K562 (cell line): ENCODE measurements around the gene IL17RA. TPM values are rescaled to one million over a fixed set of nuclear protein-coding genes. Genes with fewer than 3 reads are reported as not detected.

Source experiments
- BCLAF1 ChIP-seq, 2 experiments: fragments of 450-650 bp in 1 of 2; IDR thresholded peaks; 2 replicates each; pipeline ENCODE4 v1.6.1; 2011 to 2017; ENCODE audit warnings: low read depth in 2 of 2, antibody characterized with exemption in 1 of 2, borderline replicate concordance in 1 of 2, low read length in 1 of 2, mild to moderate bottlenecking in 1 of 2, mixed read lengths in 1 of 2; ENCODE audit not compliant: control insufficient read depth in 1 of 2
- CEBPB ChIP-seq: fragments of 450-650 bp; IDR thresholded peaks from 2 replicates; pipeline ENCODE4 v1.6.1; 2016; ENCODE audit warnings: missing genetic modification characterization, missing compliant biosample characterization
- ELF4 ChIP-seq: fragments of 450-650 bp; formaldehyde crosslinking; IDR thresholded peaks from 2 replicates; pipeline ENCODE4 v1.4.0; 2022; ENCODE audit warnings: missing genetic modification characterization
- ETV1 ChIP-seq: fragments of 450-650 bp; conservative IDR thresholded peaks from 2 replicates; pipeline ENCODE4 v1.6.1; 2016; ENCODE audit warnings: missing genetic modification characterization, control low read depth, low read depth, missing compliant biosample characterization
- ETV5 ChIP-seq: sonication (generic); formaldehyde crosslinking; IDR thresholded peaks from 2 replicates; pipeline ENCODE4 v1.4.0; 2020; ENCODE audit warnings: low read depth, mild to moderate bottlenecking, missing genetic modification reagents
- HMGXB4 ChIP-seq: sonication (generic); formaldehyde crosslinking; IDR thresholded peaks from 2 replicates; pipeline ENCODE4 v1.8.1; 2023; ENCODE audit warnings: mild to moderate bottlenecking, missing genetic modification reagents
- PHF21A ChIP-seq: fragments of 450-650 bp; IDR thresholded peaks from 2 replicates; pipeline ENCODE4 v1.6.1; 2017; ENCODE audit warnings: low read depth, borderline replicate concordance
- RBM39 ChIP-seq: fragments of 200-400 bp; formaldehyde crosslinking; optimal IDR thresholded peaks from 2 replicates; pipeline ENCODE3; 2018; ENCODE audit warnings: low read depth, low read length
- SP2 ChIP-seq: IDR thresholded peaks from 2 replicates; pipeline ENCODE4 v1.6.1; 2011; ENCODE audit warnings: mild to moderate bottlenecking, low read depth, low read length, moderate library complexity; ENCODE audit not compliant: poor library complexity, severe bottlenecking; ENCODE audit errors: extremely low read depth
- ZNF280A ChIP-seq: fragments of 450-650 bp; IDR thresholded peaks from 2 replicates; pipeline ENCODE4 v1.6.1; 2018; ENCODE audit warnings: mild to moderate bottlenecking, low read depth; ENCODE audit not compliant: partially characterized antibody
- ZNF764 ChIP-seq: fragments of 250-450 bp; sonication (Bioruptor Pico); IDR thresholded peaks from 2 replicates; pipeline ENCODE4 v1.4.0; 2020; ENCODE audit warnings: low read depth, mild to moderate bottlenecking, moderate library complexity
- polyA plus RNA-seq, 8 experiments: library from polyadenylated mRNA; depleted of rRNA in 4 of 8; stranded (reverse) in 5 of 8; unstranded in 3 of 8; fragments of >200 nt; fragmentation: Nextera tagmentation in 2 of 8; fragmentation: Illumina TruSeq in 1 of 8; extraction: Ambion mirVana in 2 of 8; extraction: Trizol in 1 of 8; gene quantifications; 2 replicates each; pipeline versions ENCODE4 v1.2.1 to v1.2.3, GENCODE V29; 2011 to 2014; ENCODE audit warnings: inconsistent platforms in 1 of 8, missing spikeins in 1 of 8
- total RNA-seq, 7 experiments: library from RNA; depleted of rRNA in 6 of 7; stranded (reverse); fragments of >200 nt in 6 of 7; fragmentation: Illumina TruSeq in 2 of 7; extraction: Trizol in 2 of 7; gene quantifications; 2 replicates each; pipeline versions ENCODE4 v1.2.1 to v1.2.3, GENCODE V29; 2011 to 2021; ENCODE audit warnings: low replicate concordance in 1 of 7
- TF ChIP-seq, protein P1 (sequence below): sonication (generic); formaldehyde crosslinking; IDR thresholded peaks from 2 replicates; pipeline ENCODE4 v1.8.1; 2023; ENCODE audit warnings: mild to moderate bottlenecking, missing genetic modification reagents, moderate library complexity
- TF ChIP-seq, protein P2 (sequence below): sonication (generic); formaldehyde crosslinking; IDR thresholded peaks from 2 replicates; pipeline ENCODE4 v1.8.0; 2023; ENCODE audit warnings: mild to moderate bottlenecking, missing genetic modification reagents
- TF ChIP-seq, protein P3 (sequence below): sonication (generic); formaldehyde crosslinking; IDR thresholded peaks from 2 replicates; pipeline ENCODE4 v1.8.0; 2022; ENCODE audit warnings: mild to moderate bottlenecking, missing genetic modification reagents

Gene IL17RA
- total and polyA plus RNA-seq, 9 of the 15 experiments (the other 6 are each of a cell fraction or from before 2014, with no cell fraction given) = 0.17 to 11.8 (median 3.7) TPM

- TF ChIP-seq ZNF764 (CRISPR knock-in tag) = no peak
- TF ChIP-seq HMGXB4 = no peak
- TF ChIP-seq CEBPB (tag) = peak; percentile 87
- TF ChIP-seq ZNF280A = no peak
- TF ChIP-seq RBM39 = no peak
- TF ChIP-seq BCLAF1 (IDR thresholded peaks at IDR 0.05; ENCODE audit: borderline replicate concordance in 1 of 2, control insufficient read depth in 1 of 2, low read depth in 2 of 2, low read length in 1 of 2) = no peak
- TF ChIP-seq, protein P1, sequence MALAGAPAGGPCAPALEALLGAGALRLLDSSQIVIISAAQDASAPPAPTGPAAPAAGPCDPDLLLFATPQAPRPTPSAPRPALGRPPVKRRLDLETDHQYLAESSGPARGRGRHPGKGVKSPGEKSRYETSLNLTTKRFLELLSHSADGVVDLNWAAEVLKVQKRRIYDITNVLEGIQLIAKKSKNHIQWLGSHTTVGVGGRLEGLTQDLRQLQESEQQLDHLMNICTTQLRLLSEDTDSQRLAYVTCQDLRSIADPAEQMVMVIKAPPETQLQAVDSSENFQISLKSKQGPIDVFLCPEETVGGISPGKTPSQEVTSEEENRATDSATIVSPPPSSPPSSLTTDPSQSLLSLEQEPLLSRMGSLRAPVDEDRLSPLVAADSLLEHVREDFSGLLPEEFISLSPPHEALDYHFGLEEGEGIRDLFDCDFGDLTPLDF (CRISPR knock-in tag) = no peak
- TF ChIP-seq, protein P2, sequence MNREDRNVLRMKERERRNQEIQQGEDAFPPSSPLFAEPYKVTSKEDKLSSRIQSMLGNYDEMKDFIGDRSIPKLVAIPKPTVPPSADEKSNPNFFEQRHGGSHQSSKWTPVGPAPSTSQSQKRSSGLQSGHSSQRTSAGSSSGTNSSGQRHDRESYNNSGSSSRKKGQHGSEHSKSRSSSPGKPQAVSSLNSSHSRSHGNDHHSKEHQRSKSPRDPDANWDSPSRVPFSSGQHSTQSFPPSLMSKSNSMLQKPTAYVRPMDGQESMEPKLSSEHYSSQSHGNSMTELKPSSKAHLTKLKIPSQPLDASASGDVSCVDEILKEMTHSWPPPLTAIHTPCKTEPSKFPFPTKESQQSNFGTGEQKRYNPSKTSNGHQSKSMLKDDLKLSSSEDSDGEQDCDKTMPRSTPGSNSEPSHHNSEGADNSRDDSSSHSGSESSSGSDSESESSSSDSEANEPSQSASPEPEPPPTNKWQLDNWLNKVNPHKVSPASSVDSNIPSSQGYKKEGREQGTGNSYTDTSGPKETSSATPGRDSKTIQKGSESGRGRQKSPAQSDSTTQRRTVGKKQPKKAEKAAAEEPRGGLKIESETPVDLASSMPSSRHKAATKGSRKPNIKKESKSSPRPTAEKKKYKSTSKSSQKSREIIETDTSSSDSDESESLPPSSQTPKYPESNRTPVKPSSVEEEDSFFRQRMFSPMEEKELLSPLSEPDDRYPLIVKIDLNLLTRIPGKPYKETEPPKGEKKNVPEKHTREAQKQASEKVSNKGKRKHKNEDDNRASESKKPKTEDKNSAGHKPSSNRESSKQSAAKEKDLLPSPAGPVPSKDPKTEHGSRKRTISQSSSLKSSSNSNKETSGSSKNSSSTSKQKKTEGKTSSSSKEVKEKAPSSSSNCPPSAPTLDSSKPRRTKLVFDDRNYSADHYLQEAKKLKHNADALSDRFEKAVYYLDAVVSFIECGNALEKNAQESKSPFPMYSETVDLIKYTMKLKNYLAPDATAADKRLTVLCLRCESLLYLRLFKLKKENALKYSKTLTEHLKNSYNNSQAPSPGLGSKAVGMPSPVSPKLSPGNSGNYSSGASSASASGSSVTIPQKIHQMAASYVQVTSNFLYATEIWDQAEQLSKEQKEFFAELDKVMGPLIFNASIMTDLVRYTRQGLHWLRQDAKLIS (CRISPR knock-in tag) = no peak
- TF ChIP-seq ELF4 (CRISPR knock-in tag) = no peak
- TF ChIP-seq, protein P3, sequence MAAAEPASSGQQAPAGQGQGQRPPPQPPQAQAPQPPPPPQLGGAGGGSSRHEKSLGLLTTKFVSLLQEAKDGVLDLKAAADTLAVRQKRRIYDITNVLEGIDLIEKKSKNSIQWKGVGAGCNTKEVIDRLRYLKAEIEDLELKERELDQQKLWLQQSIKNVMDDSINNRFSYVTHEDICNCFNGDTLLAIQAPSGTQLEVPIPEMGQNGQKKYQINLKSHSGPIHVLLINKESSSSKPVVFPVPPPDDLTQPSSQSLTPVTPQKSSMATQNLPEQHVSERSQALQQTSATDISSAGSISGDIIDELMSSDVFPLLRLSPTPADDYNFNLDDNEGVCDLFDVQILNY = no peak
- no peak for TF ChIP-seq PHF21A
- TF ChIP-seq ETV1 (tag) = peak; percentile 92
- no peak for TF ChIP-seq SP2
- 0 out of 2 replicates have a peak, but pooled peaks have one; percentile 30 for TF ChIP-seq ETV5 (CRISPR knock-in tag)
These were observed 13.6 kb downstream of the IL17RA start (continued) for GRCh38 chr22:17098379-17098819.
